Measurements from ENCODE around the gene ISX.
"Not testable (repeated sequence)": the region's sequence is repeated elsewhere in the genome, so short reads cannot be mapped to it uniquely, and the experiment has no call there.

ISX gene

DNA sequence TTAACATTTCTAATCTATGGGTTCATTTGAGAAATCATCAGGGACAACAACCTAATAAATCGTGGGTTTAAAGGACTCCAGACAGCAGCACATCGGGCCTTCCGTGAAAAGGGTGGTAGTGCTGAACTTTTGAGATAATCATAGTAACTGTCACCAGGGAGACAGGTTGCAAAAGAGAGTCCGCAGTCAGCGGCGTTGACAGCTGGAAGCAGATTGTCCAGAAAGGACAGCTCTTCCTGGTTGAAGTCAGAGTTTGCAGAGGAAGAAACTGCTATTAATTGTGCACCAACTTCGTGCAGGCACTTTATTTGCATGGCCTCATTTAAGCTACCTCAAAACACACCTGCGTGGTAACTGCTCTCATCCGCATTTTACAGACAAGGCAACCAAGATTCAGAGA, 20.5 kb upstream of the ISX start:
- DNase-seq (ENCODE audit: extremely low read depth, insufficient read length): no peak
- TF ChIP-seq, protein P1, sequence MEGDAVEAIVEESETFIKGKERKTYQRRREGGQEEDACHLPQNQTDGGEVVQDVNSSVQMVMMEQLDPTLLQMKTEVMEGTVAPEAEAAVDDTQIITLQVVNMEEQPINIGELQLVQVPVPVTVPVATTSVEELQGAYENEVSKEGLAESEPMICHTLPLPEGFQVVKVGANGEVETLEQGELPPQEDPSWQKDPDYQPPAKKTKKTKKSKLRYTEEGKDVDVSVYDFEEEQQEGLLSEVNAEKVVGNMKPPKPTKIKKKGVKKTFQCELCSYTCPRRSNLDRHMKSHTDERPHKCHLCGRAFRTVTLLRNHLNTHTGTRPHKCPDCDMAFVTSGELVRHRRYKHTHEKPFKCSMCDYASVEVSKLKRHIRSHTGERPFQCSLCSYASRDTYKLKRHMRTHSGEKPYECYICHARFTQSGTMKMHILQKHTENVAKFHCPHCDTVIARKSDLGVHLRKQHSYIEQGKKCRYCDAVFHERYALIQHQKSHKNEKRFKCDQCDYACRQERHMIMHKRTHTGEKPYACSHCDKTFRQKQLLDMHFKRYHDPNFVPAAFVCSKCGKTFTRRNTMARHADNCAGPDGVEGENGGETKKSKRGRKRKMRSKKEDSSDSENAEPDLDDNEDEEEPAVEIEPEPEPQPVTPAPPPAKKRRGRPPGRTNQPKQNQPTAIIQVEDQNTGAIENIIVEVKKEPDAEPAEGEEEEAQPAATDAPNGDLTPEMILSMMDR (IDR thresholded peaks at IDR 0.05; ENCODE audit: insufficient read depth, low read length, poor library complexity, severe bottlenecking): no peak
- H3K36me3 ChIP-seq (ENCODE audit: control insufficient read depth, insufficient read depth, low read length): no peaks in the 10 kb centered on the region
- no peak overlapping the region for H3K4me3 ChIP-seq (replicated peaks; ENCODE audit: low read depth, low read length)
- H3K27me3 ChIP-seq (replicated peaks; ENCODE audit: control insufficient read depth, insufficient read depth, low read length): no peaks in the 10 kb centered on the region

DNA sequence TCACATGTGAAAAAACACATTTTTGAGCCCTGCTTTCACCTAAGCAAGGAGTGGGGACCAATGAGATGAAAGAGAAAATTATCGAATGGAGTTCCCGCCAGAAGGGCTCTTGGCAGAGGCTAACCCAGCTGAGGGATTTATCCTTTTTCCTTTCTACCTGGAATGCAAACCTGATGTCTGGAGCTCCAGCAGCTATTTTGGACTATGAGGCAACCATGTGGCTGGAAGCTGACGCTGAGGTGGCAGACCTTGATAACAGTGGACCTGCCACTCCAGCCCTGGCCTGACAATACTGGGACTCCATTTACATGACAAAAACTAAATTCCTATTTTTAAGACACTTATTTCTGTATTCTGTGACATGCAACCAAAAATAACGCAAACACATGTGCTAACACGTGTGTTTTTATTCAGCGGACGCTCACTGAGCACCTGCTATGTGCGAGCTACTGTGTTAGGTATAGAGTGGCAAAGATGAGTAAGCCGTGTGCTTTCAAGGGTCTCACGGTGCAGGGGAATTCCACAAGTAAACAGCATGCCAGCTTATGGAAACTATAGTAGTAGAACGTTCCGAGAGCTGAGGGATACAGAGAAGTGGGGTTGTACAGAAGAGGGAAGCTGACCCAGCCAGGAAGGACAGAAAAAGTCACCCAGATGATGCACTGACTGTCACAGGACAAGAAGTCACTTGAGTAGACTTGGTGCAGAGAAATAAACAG, 19.1 kb upstream of the ISX start:
- no peaks in the 10 kb centered on the region for H3K27me3 ChIP-seq (replicated peaks; ENCODE audit: control insufficient read depth, insufficient read depth, low read length)
- no peak for DNase-seq (ENCODE audit: extremely low read depth, insufficient read length)
- H3K36me3 ChIP-seq (ENCODE audit: control insufficient read depth, insufficient read depth, low read length): no peaks in the 10 kb centered on the region
- TF ChIP-seq, protein P1 (IDR thresholded peaks at IDR 0.05; ENCODE audit: insufficient read depth, low read length, poor library complexity, severe bottlenecking): no peak
- no peak overlapping the region for H3K4me3 ChIP-seq (replicated peaks; ENCODE audit: low read depth, low read length)

DNA sequence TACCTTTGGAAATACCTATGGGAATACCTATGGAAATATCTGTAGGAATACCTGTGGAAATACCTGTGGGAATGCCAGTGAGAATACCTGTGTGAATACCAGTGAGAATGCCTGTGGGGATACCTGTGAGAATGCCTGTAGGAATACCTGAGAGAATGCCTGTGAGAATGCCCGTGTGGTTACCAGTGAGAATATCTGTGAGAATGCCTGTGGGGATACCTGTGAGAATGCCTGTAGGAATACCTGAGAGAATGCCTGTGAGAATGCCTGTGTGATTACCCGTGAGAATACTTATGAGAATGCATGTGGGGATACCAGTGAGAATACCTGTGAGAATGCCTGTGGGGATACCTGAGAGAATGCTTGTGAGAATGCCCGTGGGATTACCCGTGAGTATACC, 15.9 kb upstream of the ISX start:
- not testable (repeated sequence) for H3K36me3 ChIP-seq (ENCODE audit: control insufficient read depth, insufficient read depth, low read length); DNase-seq (ENCODE audit: extremely low read depth, insufficient read length); H3K27me3 ChIP-seq (replicated peaks; ENCODE audit: control insufficient read depth, insufficient read depth, low read length); H3K4me3 ChIP-seq (replicated peaks; ENCODE audit: low read depth, low read length)

DNA sequence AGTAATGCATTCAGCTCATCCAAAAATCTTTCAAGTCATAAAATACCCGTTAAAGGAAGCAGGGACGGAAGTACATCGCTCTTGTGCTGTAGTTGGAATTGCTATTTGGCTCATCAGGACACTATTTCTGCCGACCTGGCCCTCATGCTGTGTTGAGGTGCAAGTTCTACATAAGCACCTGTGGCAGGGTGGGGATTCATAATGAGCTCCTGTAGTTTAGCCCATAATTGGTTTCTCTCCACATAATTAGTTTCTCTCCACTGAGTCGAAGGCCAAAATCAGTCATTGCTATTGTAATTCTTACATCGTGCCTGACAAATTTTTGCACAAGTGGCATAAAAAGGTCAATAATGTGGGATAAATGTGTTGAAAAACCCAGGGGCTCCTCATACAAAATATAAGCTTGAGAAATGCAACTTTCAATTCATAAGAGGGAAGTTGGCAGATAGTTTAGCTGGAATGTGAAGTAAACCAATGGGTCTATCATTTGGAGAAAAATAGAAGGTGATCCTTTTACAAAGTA, 14.9 kb upstream of the ISX start:
- peak; percentile 73 for DNase-seq (ENCODE audit: extremely low read depth, insufficient read length)
- TF ChIP-seq, protein P1 (IDR thresholded peaks at IDR 0.05; ENCODE audit: insufficient read depth, low read length, poor library complexity, severe bottlenecking): no peak
- H3K4me3 ChIP-seq (replicated peaks; ENCODE audit: low read depth, low read length): no peak overlapping the region
- no peaks in the 10 kb centered on the region for H3K27me3 ChIP-seq (replicated peaks; ENCODE audit: control insufficient read depth, insufficient read depth, low read length)
- no peaks in the 10 kb centered on the region for H3K36me3 ChIP-seq (ENCODE audit: control insufficient read depth, insufficient read depth, low read length)

DNA sequence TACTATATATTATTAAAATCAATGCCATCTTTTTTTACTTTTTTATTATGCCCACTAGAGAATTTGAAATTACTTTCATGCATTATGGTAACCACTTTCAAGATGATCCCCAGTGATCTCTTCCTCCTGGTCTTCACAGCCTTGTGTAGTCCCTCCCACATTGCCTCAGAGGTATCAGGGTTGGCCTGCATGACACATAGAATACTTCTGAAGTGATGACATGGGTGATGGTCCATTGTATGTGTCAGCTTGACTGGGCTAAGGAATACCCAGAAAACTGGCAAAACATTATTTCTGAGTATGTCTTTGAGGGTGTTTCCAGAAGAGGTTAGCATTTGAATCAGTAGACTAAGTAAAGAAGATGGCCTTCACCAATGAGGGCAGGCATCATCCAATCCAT, 14.2 kb upstream of the ISX start:
- TF ChIP-seq, protein P1 (IDR thresholded peaks at IDR 0.05; ENCODE audit: insufficient read depth, low read length, poor library complexity, severe bottlenecking): no peak
- peak; percentile 44 for DNase-seq (ENCODE audit: extremely low read depth, insufficient read length)
- Histone ChIP-seq H3K4me3 (replicated peaks; ENCODE audit: low read depth, low read length) (no peak overlapping the region), H3K27me3 (replicated peaks; ENCODE audit: control insufficient read depth, insufficient read depth, low read length) (no peaks in the 10 kb centered on the region), H3K36me3 (ENCODE audit: control insufficient read depth, insufficient read depth, low read length) (no peaks in the 10 kb centered on the region)

DNA sequence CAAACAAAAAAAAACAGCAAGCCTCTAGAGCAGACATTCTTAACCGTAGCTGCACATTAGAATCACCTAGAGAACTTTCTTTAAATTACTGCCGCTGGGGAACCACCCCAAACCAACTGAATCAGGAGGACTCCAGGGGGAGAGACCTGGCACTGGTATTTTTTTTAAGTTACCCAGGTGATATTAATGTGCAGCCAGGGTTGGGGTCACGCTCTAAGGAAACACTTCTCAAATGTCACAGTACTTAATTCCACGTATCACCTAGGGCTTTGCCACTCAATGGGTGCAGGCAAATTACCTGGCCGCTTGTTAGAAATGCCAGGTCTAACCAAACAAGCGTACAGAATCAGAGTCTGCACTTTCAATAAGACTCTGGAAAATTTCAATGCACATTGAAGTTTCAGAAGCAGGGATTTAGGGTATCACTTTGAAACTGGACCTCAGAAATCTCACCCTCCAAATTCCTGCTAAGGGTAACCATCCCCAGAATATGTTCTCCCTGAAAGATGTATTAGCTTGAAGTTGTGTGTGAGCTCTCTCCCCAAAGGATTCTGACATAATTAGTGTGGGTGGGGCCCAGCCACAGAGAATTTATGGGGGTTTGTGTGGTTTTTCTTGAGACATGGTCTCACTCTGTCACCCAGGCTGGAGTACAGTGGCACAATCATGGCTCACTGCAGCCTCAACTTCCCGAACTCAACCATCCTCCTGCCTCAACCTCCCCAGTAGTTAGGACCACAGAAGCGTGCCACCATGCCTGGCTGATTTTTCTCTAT, 12.7 kb upstream of the ISX start:
- H3K27me3 ChIP-seq (replicated peaks; ENCODE audit: control insufficient read depth, insufficient read depth, low read length): no peaks in the 10 kb centered on the region
- DNase-seq (ENCODE audit: extremely low read depth, insufficient read length): peak; percentile 25
- TF ChIP-seq, protein P1 (IDR thresholded peaks at IDR 0.05; ENCODE audit: insufficient read depth, low read length, poor library complexity, severe bottlenecking): no peak
- H3K4me3 ChIP-seq (replicated peaks; ENCODE audit: low read depth, low read length): no peak overlapping the region
- peaks cover 1% of the 10 kb centered on the region; the same call in 1 of the 2 replicates for H3K36me3 ChIP-seq (ENCODE audit: control insufficient read depth, insufficient read depth, low read length)

Measured in GM06990 (cell line).